ENCODE measurements around the gene SCRG1. TPM values are rescaled to one million over a fixed set of nuclear protein-coding genes. Genes with fewer than 3 reads are reported as not detected.

The SCRG1 gene
- total and polyA plus RNA-seq, 2 donors (not counting 1 experiment from before 2014, with no cell fraction given) = not detected

GRCh38 chr4:173370130-173370476 is 28.8 kb downstream of the SCRG1 start:
- Histone ChIP-seq H4K20me1 (ENCODE audit: control insufficient read depth, insufficient read depth, low read length, poor library complexity, severe bottlenecking) (no peaks in the 10 kb centered on the region), H3K27ac (ENCODE audit: low read length in 2 of 2) (peak overlapping the region; percentile 84 to 88), H3K4me1 (ENCODE audit: control insufficient read depth in 2 of 2, insufficient read depth in 2 of 2, low read length in 2 of 2) (peaks cover 9 to 12% of the 10 kb centered on the region in 2 donors), H3K4me3 (ENCODE audit: control extremely low read depth in 1 of 5, extremely low read depth in 1 of 5, insufficient read depth in 1 of 5, low read depth in 2 of 5, low read length in 4 of 5) (peak overlapping the region; percentile 81 to 100 (median 99)), H3K79me2 (ENCODE audit: control insufficient read depth, insufficient read depth, low read length) (peaks cover 6% of the 10 kb centered on the region), H3K36me3 (replicated peaks in 1 of 2; ENCODE audit: control extremely low read depth in 1 of 2, control insufficient read depth in 1 of 2, extremely low read depth in 1 of 2, insufficient read depth in 2 of 2, low read length in 1 of 2) (no peaks in the 10 kb centered on the region), H3K27me3 (replicated peaks in 1 of 4; ENCODE audit: control extremely low read depth in 1 of 4, control insufficient read depth in 3 of 4, insufficient read depth in 4 of 4, low read length in 3 of 4) (peaks cover 0 to 2% (median 0%) of the 10 kb centered on the region in 4 experiments), H2AFZ (ENCODE audit: insufficient read depth, low read depth, low read length, poor library complexity, severe bottlenecking) (peak overlapping the region; percentile 99), H3K9me3 (ENCODE audit: control extremely low read depth in 1 of 3, control insufficient read depth in 2 of 3, insufficient read depth in 1 of 3, low read length in 2 of 3) (no peaks in the 10 kb centered on the region), H3K4me2 (replicated peaks; ENCODE audit: low read depth, low read length, poor library complexity, severe bottlenecking) (peak overlapping the region; percentile 99), H3K9ac (ENCODE audit: low read length) (peak overlapping the region; percentile 94)
- Mint-ChIP-seq H3K27me3 (peaks cover 3% of the 10 kb centered on the region), H3K4me3 (peak overlapping the region; percentile 100), H3K4me1 (peaks cover 21% of the 10 kb centered on the region), H3K9me3 (ENCODE audit: insufficient read depth) (no peaks in the 10 kb centered on the region), H3K27ac (peak overlapping the region; percentile 88)
- ChIA-PET POLR2A (interaction anchor here (1.0 to 4.5 kb wide), 5 partner anchors 14 to 913 kb away, joined by 3 to 134 read pairs (median 6); partner anchors contain the start of genes CEP44, FBXO8, GALNT7 and HMGB2), CTCF (interaction anchor here (1.0 to 3.9 kb wide), 5 partner anchors 14 to 200 kb away, joined by 3 to 28 read pairs (median 4); partner anchors contain the start of gene HMGB2)
- ATAC-seq (ENCODE audit: low read depth) (peak; percentile 23), DNase-seq (no peak)
- TF ChIP-seq EZH2 (IDR thresholded peaks at IDR 0.05; ENCODE audit: borderline replicate concordance, insufficient read depth, low read depth, low read length, poor library complexity, severe bottlenecking) = no peak
- TF ChIP-seq CTCF (IDR thresholded peaks at IDR 0.05) = no peak
- intact Hi-C loops (cut with micrococcal nuclease) = loop anchor here (1.0 to 5.0 kb wide), 2 partner anchors 36 to 47 kb away; partner anchors contain the start of gene HMGB2
- WGBS (ENCODE audit: insufficient coverage) = 0% methylated on average over 7 of the region's 14 CpGs

DNA sequence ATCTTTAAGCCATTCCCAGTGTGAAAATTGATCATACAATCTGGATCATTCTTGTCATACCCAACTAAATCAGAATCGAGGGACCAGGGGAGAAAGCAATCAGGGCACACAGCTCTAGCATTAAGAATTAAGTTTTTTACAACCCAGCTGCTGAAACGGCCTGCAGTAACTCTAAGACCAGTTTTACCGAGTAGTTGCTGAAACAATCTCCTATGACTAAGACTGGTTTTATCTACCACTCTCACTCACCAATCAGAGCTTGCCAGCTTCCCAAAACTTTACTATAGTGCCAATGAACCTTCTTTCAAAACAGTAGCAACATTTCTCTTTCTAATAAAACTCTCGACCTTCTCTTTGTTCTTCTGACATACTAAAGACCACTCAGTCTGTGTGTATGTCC is 31.0 kb downstream of the SCRG1 start:
- Histone ChIP-seq H3K27ac (ENCODE audit: low read length in 2 of 2) (no peak overlapping the region), H3K9ac (ENCODE audit: low read length) (no peak overlapping the region)
- intact Hi-C loops (cut with micrococcal nuclease) = no loop called here

More for the DNA sequence above, 31.0 kb downstream of the SCRG1 start:
- Mint-ChIP-seq H3K27me3 (no peaks in the 10 kb centered on the region), H3K27ac (no peak overlapping the region), H3K4me3 (no peak overlapping the region), H3K4me1 (peaks cover 18% of the 10 kb centered on the region), H3K9me3 (ENCODE audit: insufficient read depth) (no peaks in the 10 kb centered on the region)
- peaks cover 9 to 12% of the 10 kb centered on the region in 2 donors for H3K4me1 ChIP-seq (ENCODE audit: control insufficient read depth in 2 of 2, insufficient read depth in 2 of 2, low read length in 2 of 2)
- ChIA-PET POLR2A (interaction anchor here (1.4 kb wide), 1 partner anchor 34 kb away, joined by 6 read pairs; the partner anchor contains the start of gene HMGB2), CTCF (interaction anchor here (1.6 to 3.9 kb wide), 2 partner anchors 34 to 49 kb away, joined by 3 to 28 read pairs; partner anchors contain the start of gene HMGB2)
- H4K20me1 ChIP-seq (ENCODE audit: control insufficient read depth, insufficient read depth, low read length, poor library complexity, severe bottlenecking) = no peaks in the 10 kb centered on the region
- no peak overlapping the region for H2AFZ ChIP-seq (ENCODE audit: insufficient read depth, low read depth, low read length, poor library complexity, severe bottlenecking)
- no peak overlapping the region for H3K4me3 ChIP-seq (ENCODE audit: control extremely low read depth in 1 of 5, extremely low read depth in 1 of 5, insufficient read depth in 1 of 5, low read depth in 2 of 5, low read length in 4 of 5)
- no peaks in the 10 kb centered on the region for H3K36me3 ChIP-seq (replicated peaks in 1 of 2; ENCODE audit: control extremely low read depth in 1 of 2, control insufficient read depth in 1 of 2, extremely low read depth in 1 of 2, insufficient read depth in 2 of 2, low read length in 1 of 2)
- H3K79me2 ChIP-seq (ENCODE audit: control insufficient read depth, insufficient read depth, low read length) = peaks cover 6% of the 10 kb centered on the region
- H3K9me3 ChIP-seq (ENCODE audit: control extremely low read depth in 1 of 3, control insufficient read depth in 2 of 3, insufficient read depth in 1 of 3, low read length in 2 of 3) = no peaks in the 10 kb centered on the region
- TF ChIP-seq CTCF (IDR thresholded peaks at IDR 0.05) = no peak
- TF ChIP-seq EZH2 (IDR thresholded peaks at IDR 0.05; ENCODE audit: borderline replicate concordance, insufficient read depth, low read depth, low read length, poor library complexity, severe bottlenecking) = no peak
- 55% methylated on average over 3 of the region's 4 CpGs for WGBS (ENCODE audit: insufficient coverage)
- no peak for DNase-seq
- ATAC-seq (ENCODE audit: low read depth) = no peak
- no peaks in the 10 kb centered on the region for H3K27me3 ChIP-seq (replicated peaks in 1 of 4; ENCODE audit: control extremely low read depth in 1 of 4, control insufficient read depth in 3 of 4, insufficient read depth in 4 of 4, low read length in 3 of 4)
- no peak overlapping the region for H3K4me2 ChIP-seq (replicated peaks; ENCODE audit: low read depth, low read length, poor library complexity, severe bottlenecking)
